ENCODE results near the gene TSPAN11.

Gene TSPAN11

GRCh38 chr12:30982413-30982812, 55.9 kb downstream of the TSPAN11 start:
- DNase-seq: no peak

- peak; percentile 43 for DNase-seq
Measured at GRCh38 chr12:30985814-30986452, 59.4 kb downstream of the TSPAN11 start.

GRCh38 chr12:30988086-30988485, 61.5 kb downstream of the TSPAN11 start:
- DNase-seq: no peak

GRCh38 chr12:30988646-30989286, 62.2 kb downstream of the TSPAN11 start:
- no peak for DNase-seq

- peak; percentile 27 for DNase-seq
Measured at GRCh38 chr12:30989754-30990153, 63.2 kb downstream of the TSPAN11 start.

GRCh38 chr12:30990316-30990715, 63.8 kb downstream of the TSPAN11 start:
- DNase-seq: no peak

GRCh38 chr12:30990776-30991175, 64.2 kb downstream of the TSPAN11 start:
- no peak for DNase-seq

- DNase-seq: no peak
Measured at GRCh38 chr12:30991466-30991865, 64.9 kb downstream of the TSPAN11 start.

- DNase-seq: no peak
Measured at GRCh38 chr12:30992381-30992780, 65.8 kb downstream of the TSPAN11 start.

GRCh38 chr12:30993766-30994165, 67.2 kb downstream of the TSPAN11 start:
- no peak for DNase-seq

- DNase-seq: no peak
Measured at GRCh38 chr12:30994274-30994673, 67.7 kb downstream of the TSPAN11 start.

- no peak for DNase-seq
Measured at GRCh38 chr12:30996255-30996654, 69.7 kb downstream of the TSPAN11 start.

- no peak for DNase-seq
Measured at GRCh38 chr12:30996752-30997151, 70.2 kb downstream of the TSPAN11 start.

GRCh38 chr12:30997685-30998440, 71.3 kb downstream of the TSPAN11 start:
- DNase-seq: no peak

- no peak for DNase-seq
Measured at GRCh38 chr12:30999011-30999410, 72.5 kb downstream of the TSPAN11 start.

- DNase-seq: no peak
Measured at GRCh38 chr12:30999723-31000122, 73.2 kb downstream of the TSPAN11 start.

GRCh38 chr12:31000751-31001150, 74.2 kb downstream of the TSPAN11 start:
- no peak for DNase-seq

GRCh38 chr12:31001581-31002360, 75.2 kb downstream of the TSPAN11 start:
- no peak for DNase-seq

- DNase-seq: no peak
Measured at GRCh38 chr12:31002361-31002725, 75.8 kb downstream of the TSPAN11 start.

GRCh38 chr12:31002999-31003398, 76.5 kb downstream of the TSPAN11 start:
- no peak for DNase-seq

GRCh38 chr12:31003861-31004640, 77.5 kb downstream of the TSPAN11 start:
- DNase-seq: no peak

GRCh38 chr12:31004666-31005065, 78.1 kb downstream of the TSPAN11 start:
- no peak for DNase-seq
